PC-9 (cell line): ENCODE measurements around the gene DEFB110.

Experiments
- CTCF ChIP-seq: fragments of 200-600 bp; sonication (generic); conservative IDR thresholded peaks from 2 replicates; pipeline ENCODE4 v1.6.1; 2017; ENCODE audit warnings: mixed run types, antibody characterized with exemption, mild to moderate bottlenecking, moderate library complexity
- EZH2 ChIP-seq: fragments of 200-600 bp; sonication (generic); IDR thresholded peaks from 2 replicates; pipeline ENCODE4 v1.8.0; 2017; ENCODE audit warnings: antibody characterized with exemption, low read depth

GRCh38 chr6:49995278-49995677 is 26.5 kb downstream of the DEFB110 start:
- TF ChIP-seq CTCF (no peak), EZH2 (no peak)
